Uterus (tissue), 4 donors: Measurements from ENCODE around the gene NUDT2. TPM values are rescaled to one million over a fixed set of nuclear protein-coding genes. Genes with fewer than 3 reads are reported as not detected.

Experiments used
- DNase-seq, 2 donors: peaks; one replicate each; pipeline ENCODE4 v3.0.0-alpha.2; 2019 to 2020
- H3K27ac ChIP-seq, 2 donors: fragments of 200-600 bp; sonication (generic); 1 replicate in 1 of 2; 2 replicates in 1 of 2; pipeline ENCODE4 v1.5.1; 2016 to 2018
- H3K27me3 ChIP-seq, 2 donors: fragments of 200-600 bp; sonication (generic); one replicate each; pipeline ENCODE4 v1.5.1; 2018 to 2019; ENCODE audit warnings: control low read depth in 1 of 2
- H3K36me3 ChIP-seq, 2 donors: fragments of 200-600 bp; sonication (generic); one replicate each; pipeline ENCODE4 v1.5.1; 2019; ENCODE audit warnings: control low read depth in 1 of 2
- H3K4me1 ChIP-seq, 2 donors: fragments of 200-600 bp; sonication (generic); one replicate each; pipeline ENCODE4 v1.5.1; 2018 to 2019; ENCODE audit warnings: control low read depth in 1 of 2
- H3K4me3 ChIP-seq, 2 donors: fragments of 200-600 bp; sonication (generic); 1 replicate in 1 of 2; 2 replicates in 1 of 2; pipeline ENCODE4 v1.5.1; 2018 to 2019; ENCODE audit warnings: mild to moderate bottlenecking in 1 of 2
- H3K9me3 ChIP-seq, 2 donors: fragments of 200-600 bp; sonication (generic); one replicate each; pipeline ENCODE4 v1.5.1; 2019; ENCODE audit warnings: control low read depth in 1 of 2
- CTCF ChIP-seq, 4 experiments: fragments of 200-600 bp in 2 of 4; fragments of 450-650 bp in 2 of 4; sonication (generic) in 2 of 4; IDR thresholded peaks; one replicate each; pipeline ENCODE4 v1.5.1; 2016 to 2019; ENCODE audit warnings: antibody characterized with exemption in 4 of 4, mild to moderate bottlenecking in 2 of 4, moderate library complexity in 1 of 4
- POLR2A ChIP-seq, 2 donors: fragments of 450-650 bp; IDR thresholded peaks; one replicate each; pipeline ENCODE4 v1.6.1; 2016; ENCODE audit warnings: antibody characterized with exemption in 2 of 2, mild to moderate bottlenecking in 1 of 2, moderate library complexity in 1 of 2
- intact Hi-C: fragments of 100-400 bp; cut with DNase I; formaldehyde crosslinking; loops from one replicate; pipeline ENCODE4 v1.15.1; 2023; ENCODE audit warnings: low total_unique reads
- total RNA-seq, 4 donors: library from RNA; depleted of rRNA in 3 of 4; stranded (reverse); fragments of >200 nt in 3 of 4; gene quantifications; one replicate each; pipeline versions ENCODE4 v1.1.0 to v1.2.4, GENCODE V29; 2014 to 2023
- donor health status: DM: yes; HTN: yes; CAD: no.

The NUDT2 gene
- total RNA-seq: 10 to 100 TPM in 3 of 4 donors, 1 to 10 TPM in 1; 7.6 to 24.6 (median 20.2) TPM

GRCh38 chr9:34328987-34329832, at the start of gene NUDT2, which contains the start of gene KIF24:
NUDT2 (plus strand) TSS chr9:34329569; CDS start chr9:34339040, 9,471 bp downstream.
KIF24 (minus strand) TSS chr9:34329268; CDS start chr9:34311346, 17,922 bp downstream.
- Histone ChIP-seq H3K4me1 (peaks cover 0 to 6% of the 10 kb centered on the region in 2 donors), H3K27ac (peak within 1 kb of the TSS; percentile 88 to 97), H3K36me3 (no peaks in the 10 kb centered on the region), H3K27me3 (no peaks in the 10 kb centered on the region), H3K9me3 (no peaks in the 10 kb centered on the region), H3K4me3 (peak within 1 kb of the TSS; percentile 53 to 91)
- intact Hi-C loops: no loop called here
- TF ChIP-seq CTCF (IDR thresholded peaks at IDR 0.05) (no peak), POLR2A (IDR thresholded peaks at IDR 0.05) (peak; percentile 68 to 84)
- DNase-seq: peak; percentile 96 to 98

GRCh38 chr9:34282096-34282495, 47.3 kb upstream of the NUDT2 start:
- intact Hi-C loops: no loop called here
- Histone ChIP-seq H3K27me3 (no peaks in the 10 kb centered on the region), H3K9me3 (no peaks in the 10 kb centered on the region)

GRCh38 chr9:34289159-34289558, 40.2 kb upstream of the NUDT2 start:
- intact Hi-C loops: no loop called here
- no peaks in the 10 kb centered on the region for H3K27me3 ChIP-seq

More at GRCh38 chr9:34282096-34282495, 47.3 kb upstream of the NUDT2 start:
- H3K4me1 ChIP-seq: no peaks in the 10 kb centered on the region
- H3K27ac ChIP-seq: no peak overlapping the region
- DNase-seq: no peak
- H3K36me3 ChIP-seq: no peaks in the 10 kb centered on the region
- no peak overlapping the region for H3K4me3 ChIP-seq
- TF ChIP-seq CTCF (IDR thresholded peaks at IDR 0.05): no peak
- no peak for TF ChIP-seq POLR2A (IDR thresholded peaks at IDR 0.05)

GRCh38 chr9:34291023-34291422, 38.3 kb upstream of the NUDT2 start:
- no peaks in the 10 kb centered on the region for H3K27me3 ChIP-seq
- DNase-seq: no peak
- H3K4me3 ChIP-seq: no peak overlapping the region
- H3K4me1 ChIP-seq: no peaks in the 10 kb centered on the region
- H3K9me3 ChIP-seq: no peaks in the 10 kb centered on the region
- intact Hi-C loops: no loop called here
- no peaks in the 10 kb centered on the region for H3K36me3 ChIP-seq
- TF ChIP-seq CTCF (IDR thresholded peaks at IDR 0.05) (no peak), POLR2A (IDR thresholded peaks at IDR 0.05) (no peak)
- no peak overlapping the region for H3K27ac ChIP-seq

More at GRCh38 chr9:34289159-34289558, 40.2 kb upstream of the NUDT2 start:
- no peak overlapping the region for H3K27ac ChIP-seq
- H3K4me3 ChIP-seq: no peak overlapping the region
- H3K36me3 ChIP-seq: no peaks in the 10 kb centered on the region
- H3K9me3 ChIP-seq: no peaks in the 10 kb centered on the region
- DNase-seq: no peak
- no peak for TF ChIP-seq CTCF (IDR thresholded peaks at IDR 0.05)
- no peak for TF ChIP-seq POLR2A (IDR thresholded peaks at IDR 0.05)
- no peaks in the 10 kb centered on the region for H3K4me1 ChIP-seq

- Histone ChIP-seq H3K27ac (no peak overlapping the region), H3K4me1 (no peaks in the 10 kb centered on the region), H3K9me3 (no peaks in the 10 kb centered on the region), H3K36me3 (no peaks in the 10 kb centered on the region), H3K27me3 (no peaks in the 10 kb centered on the region), H3K4me3 (no peak overlapping the region)
- intact Hi-C loops: no loop called here
- no peak for DNase-seq
- no peak for TF ChIP-seq POLR2A (IDR thresholded peaks at IDR 0.05)
- TF ChIP-seq CTCF (IDR thresholded peaks at IDR 0.05): no peak
These were observed 37.9 kb upstream of the NUDT2 start for GRCh38 chr9:34291423-34291822.
